T-helper 22 cell (primary cell): ENCODE results near the gene NEU4.

Experiments
- DNase-seq: peaks from one replicate; pipeline ENCODE4 v3.0.0-alpha.2; 2020; ENCODE audit warnings: low read depth

NEU4 gene

DNA sequence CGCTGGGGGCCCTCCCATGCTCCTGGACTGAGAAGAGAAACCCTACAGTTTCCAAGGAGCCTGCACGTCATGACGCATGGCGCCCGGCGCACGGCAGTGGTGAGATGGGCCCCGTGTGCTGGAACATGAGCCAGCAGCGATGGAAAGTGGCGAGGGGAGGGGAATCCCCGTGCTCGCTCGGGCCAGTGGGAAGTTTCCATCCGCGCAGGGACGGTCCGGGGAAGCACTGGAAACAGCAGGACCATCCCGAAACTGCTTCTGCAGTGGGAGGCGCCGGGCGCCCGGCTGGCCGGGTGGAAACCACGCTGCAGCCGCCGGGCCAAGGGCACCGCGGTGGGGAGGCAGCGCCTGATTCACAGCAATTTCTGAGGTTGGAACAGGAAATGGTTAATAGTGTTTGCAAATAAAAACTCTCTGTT lies 54.6 kb downstream of the NEU4 start:
- no peak for DNase-seq

- DNase-seq: no peak
Observed at GRCh38 chr2:241864168-241864849, 55.3 kb downstream of the NEU4 start.

GRCh38 chr2:241864850-241865213 lies 55.8 kb downstream of the NEU4 start:
- DNase-seq: no peak

DNA sequence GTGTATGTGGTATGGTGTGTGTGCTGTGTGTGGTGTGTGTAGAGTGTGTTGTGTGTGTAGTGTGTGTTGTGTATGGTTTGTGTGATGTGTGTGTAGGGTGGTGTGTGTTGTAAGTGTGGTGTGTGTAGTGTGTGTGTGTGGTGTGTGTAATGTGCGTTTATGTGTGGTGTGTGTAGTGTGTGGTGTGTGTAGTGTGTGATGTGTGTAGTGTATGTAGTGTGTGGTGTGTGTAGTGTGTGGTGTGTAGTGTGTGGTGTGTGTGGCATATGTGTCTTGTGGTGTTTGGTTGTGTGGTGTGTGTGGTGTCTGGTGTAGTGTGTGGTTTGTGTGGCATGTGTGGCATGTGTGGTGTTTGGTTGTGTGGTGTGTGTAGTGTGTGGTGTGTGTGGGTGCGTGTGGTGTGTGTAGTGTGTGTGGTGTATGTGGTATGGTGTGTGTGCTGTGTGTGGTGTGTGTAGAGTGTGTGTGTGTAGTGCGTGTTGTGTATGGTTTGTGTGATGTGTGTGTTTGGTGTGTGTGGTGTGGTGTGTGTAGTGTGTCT lies 56.5 kb downstream of the NEU4 start:
- no peak for DNase-seq

GRCh38 chr2:241865957-241866789 lies 57.2 kb downstream of the NEU4 start:
- no peak for DNase-seq
